Body of pancreas (tissue), 4 donors: Measurements from ENCODE around the gene XPO1.
"Not testable (repeated sequence)": the region's sequence is repeated elsewhere in the genome, so short reads cannot be mapped to it uniquely, and the experiment has no call there.

ENCODE experiments used
- POLR2A ChIP-seq, 3 donors: fragments of 450-650 bp; IDR thresholded peaks; one replicate each; pipeline ENCODE4 v1.6.1; 2016; ENCODE audit warnings: antibody characterized with exemption in 3 of 3, mild to moderate bottlenecking in 2 of 3
- TF ChIP-seq, protein P1 (sequence below), 7 experiments: fragments of 450-650 bp in 4 of 7; fragments of 200-600 bp in 3 of 7; sonication (generic) in 3 of 7; IDR thresholded peaks; one replicate each; pipeline ENCODE4 v1.5.1; 2016 to 2019; ENCODE audit warnings: antibody characterized with exemption in 7 of 7

DNA sequence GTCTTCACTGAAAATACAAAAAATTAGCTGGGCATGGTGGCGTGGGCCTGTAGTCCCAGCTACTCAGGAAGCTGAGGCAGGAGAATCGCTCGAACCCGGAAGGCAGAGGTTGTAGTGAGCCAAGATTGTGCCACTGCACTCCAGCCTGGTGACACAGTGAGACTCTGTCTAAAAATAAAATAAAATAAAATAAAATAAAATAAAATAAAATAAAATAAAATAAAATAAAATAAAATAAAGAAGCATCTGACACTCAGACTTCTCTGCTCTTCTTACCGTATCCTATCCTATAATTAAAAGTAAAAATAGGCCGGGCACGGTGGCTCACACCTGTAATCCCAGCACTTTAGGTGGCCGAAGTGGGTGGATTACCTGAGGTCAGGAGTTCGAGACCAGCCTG is 46.2 kb upstream of the XPO1 start:
- TF ChIP-seq, protein P1, sequence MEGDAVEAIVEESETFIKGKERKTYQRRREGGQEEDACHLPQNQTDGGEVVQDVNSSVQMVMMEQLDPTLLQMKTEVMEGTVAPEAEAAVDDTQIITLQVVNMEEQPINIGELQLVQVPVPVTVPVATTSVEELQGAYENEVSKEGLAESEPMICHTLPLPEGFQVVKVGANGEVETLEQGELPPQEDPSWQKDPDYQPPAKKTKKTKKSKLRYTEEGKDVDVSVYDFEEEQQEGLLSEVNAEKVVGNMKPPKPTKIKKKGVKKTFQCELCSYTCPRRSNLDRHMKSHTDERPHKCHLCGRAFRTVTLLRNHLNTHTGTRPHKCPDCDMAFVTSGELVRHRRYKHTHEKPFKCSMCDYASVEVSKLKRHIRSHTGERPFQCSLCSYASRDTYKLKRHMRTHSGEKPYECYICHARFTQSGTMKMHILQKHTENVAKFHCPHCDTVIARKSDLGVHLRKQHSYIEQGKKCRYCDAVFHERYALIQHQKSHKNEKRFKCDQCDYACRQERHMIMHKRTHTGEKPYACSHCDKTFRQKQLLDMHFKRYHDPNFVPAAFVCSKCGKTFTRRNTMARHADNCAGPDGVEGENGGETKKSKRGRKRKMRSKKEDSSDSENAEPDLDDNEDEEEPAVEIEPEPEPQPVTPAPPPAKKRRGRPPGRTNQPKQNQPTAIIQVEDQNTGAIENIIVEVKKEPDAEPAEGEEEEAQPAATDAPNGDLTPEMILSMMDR (IDR thresholded peaks at IDR 0.05) = not testable (repeated sequence)
- TF ChIP-seq POLR2A (IDR thresholded peaks at IDR 0.05) = not testable (repeated sequence)
